GM21619 (cell line): ENCODE measurements around the gene CTBP1.

ENCODE experiments used
- ATAC-seq: cut with Tn5 transposase; IDR thresholded peaks from one replicate; pipeline ENCODE4 v1.9.1; 2021; ENCODE audit not compliant: unreplicated experiment

The CTBP1 gene

GRCh38 chr4:1285151-1285789 lies 36.3 kb upstream of the CTBP1 start:
- ATAC-seq: no peak

GRCh38 chr4:1283711-1284110 lies 34.8 kb upstream of the CTBP1 start:
- ATAC-seq: no peak

- ATAC-seq: no peak
Observed at GRCh38 chr4:1279253-1279652, 30.3 kb upstream of the CTBP1 start.

- no peak for ATAC-seq
Observed at GRCh38 chr4:1277667-1278665, 29.0 kb upstream of the CTBP1 start.

GRCh38 chr4:1276984-1277383 lies 28.1 kb upstream of the CTBP1 start:
- ATAC-seq: no peak

GRCh38 chr4:1274871-1275270 lies 25.9 kb upstream of the CTBP1 start:
- ATAC-seq: no peak

GRCh38 chr4:1271686-1272085 lies 22.8 kb upstream of the CTBP1 start:
- no peak for ATAC-seq

- no peak for ATAC-seq
Observed at GRCh38 chr4:1269209-1269608, 20.3 kb upstream of the CTBP1 start.

- ATAC-seq: no peak
Observed at GRCh38 chr4:1266881-1267763, 18.2 kb upstream of the CTBP1 start.

- no peak for ATAC-seq
Observed at GRCh38 chr4:1265351-1265750, 16.4 kb upstream of the CTBP1 start.

- no peak for ATAC-seq
Observed at GRCh38 chr4:1264942-1265341, 16.0 kb upstream of the CTBP1 start.

- no peak for ATAC-seq
Observed at GRCh38 chr4:1261107-1261928, 12.4 kb upstream of the CTBP1 start.

- ATAC-seq: no peak
Observed at GRCh38 chr4:1260418-1261106, 11.6 kb upstream of the CTBP1 start.

- ATAC-seq: no peak
Observed at GRCh38 chr4:1259966-1260365, 11.0 kb upstream of the CTBP1 start.

GRCh38 chr4:1258457-1258856 lies 9.5 kb upstream of the CTBP1 start:
- no peak for ATAC-seq

GRCh38 chr4:1255699-1256098 lies 6.8 kb upstream of the CTBP1 start:
- ATAC-seq: no peak

- no peak for ATAC-seq
Observed at GRCh38 chr4:1255151-1255550, 6.2 kb upstream of the CTBP1 start.

GRCh38 chr4:1253831-1254230 lies 4.9 kb upstream of the CTBP1 start:
- no peak for ATAC-seq

- no peak for ATAC-seq
Observed at GRCh38 chr4:1252928-1253492, 4.1 kb upstream of the CTBP1 start.

- no peak for ATAC-seq
Observed at GRCh38 chr4:1251773-1252066, 2.8 kb upstream of the CTBP1 start.
